ENCODE measurements around the gene ZNF609. TPM values are rescaled to one million over a fixed set of nuclear protein-coding genes. Genes with fewer than 3 reads are reported as not detected.
"Not testable (repeated sequence)": the region's sequence is repeated elsewhere in the genome, so short reads cannot be mapped to it uniquely, and the experiment has no call there.

Gene ZNF609
- total RNA-seq, 1 donor from 2014 or later = 33.1 TPM

GRCh38 chr15:64483749-64484148 lies 23.4 kb downstream of the ZNF609 start:
- no peak for DNase-seq (ENCODE audit: extremely low spot score in 2 of 2)
- no peak for TF ChIP-seq POLR2AphosphoS5 (IDR thresholded peaks at IDR 0.05; ENCODE audit: insufficient read depth in 1 of 2, low read depth in 1 of 2)
- TF ChIP-seq CTCF (IDR thresholded peaks at IDR 0.05) = no peak
- TF ChIP-seq POLR2A (IDR thresholded peaks at IDR 0.05) = no peak
- no peaks in the 10 kb centered on the region for H3K9me3 ChIP-seq
- no peak overlapping the region for H3K4me3 ChIP-seq
- intact Hi-C loops (cut with DNase I) = no loop called here
- H3K4me1 ChIP-seq = peaks cover 5% of the 10 kb centered on the region
- H3K36me3 ChIP-seq = peaks cover 0 to 4% of the 10 kb centered on the region in 2 donors
- no peak overlapping the region for H3K27ac ChIP-seq
- H3K27me3 ChIP-seq = no peaks in the 10 kb centered on the region

GRCh38 chr15:64485796-64486195 lies 25.4 kb downstream of the ZNF609 start:
- no peak for DNase-seq (ENCODE audit: extremely low spot score in 2 of 2)
- Histone ChIP-seq H3K4me3 (no peak overlapping the region), H3K27ac (no peak overlapping the region), H3K4me1 (no peaks in the 10 kb centered on the region), H3K9me3 (no peaks in the 10 kb centered on the region), H3K36me3 (peaks cover 0 to 9% of the 10 kb centered on the region in 2 donors), H3K27me3 (no peaks in the 10 kb centered on the region)
- intact Hi-C loops (cut with DNase I) = no loop called here
- no peak for TF ChIP-seq CTCF (IDR thresholded peaks at IDR 0.05)
- no peak for TF ChIP-seq POLR2AphosphoS5 (IDR thresholded peaks at IDR 0.05; ENCODE audit: insufficient read depth in 1 of 2, low read depth in 1 of 2)
- TF ChIP-seq POLR2A (IDR thresholded peaks at IDR 0.05) = no peak

DNA sequence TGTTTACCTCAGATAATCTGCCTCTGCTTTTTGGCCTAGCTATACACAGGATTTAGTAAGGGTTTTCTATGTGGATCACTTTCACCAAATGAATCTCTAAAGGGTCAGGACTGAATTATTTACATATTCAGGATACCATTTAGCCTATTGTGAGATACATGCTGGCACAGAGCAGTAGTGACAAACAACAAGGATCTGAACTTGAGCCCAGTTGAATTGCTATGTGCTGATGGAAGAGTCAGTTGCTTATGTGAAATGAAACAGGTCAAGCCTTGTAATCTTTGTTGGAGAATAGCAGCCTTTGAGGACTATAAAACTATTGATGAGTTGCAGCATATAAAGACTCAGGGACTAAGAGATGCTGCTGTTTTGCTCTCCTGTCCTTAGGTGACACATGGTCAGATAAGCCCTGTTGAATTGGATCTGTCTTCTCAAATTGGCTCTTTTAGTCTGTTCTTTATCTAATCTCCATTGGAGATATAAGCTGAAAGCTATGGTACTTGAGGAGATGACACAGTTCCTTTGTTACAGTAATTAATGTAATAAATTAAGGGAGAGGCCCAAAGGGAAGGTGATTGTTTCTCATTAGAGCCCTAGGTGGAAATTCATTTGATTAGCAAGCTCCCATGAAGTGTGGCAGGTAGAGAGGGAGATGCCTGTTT lies 30.4 kb downstream of the ZNF609 start:
- H3K27ac ChIP-seq = no peak overlapping the region

DNA sequence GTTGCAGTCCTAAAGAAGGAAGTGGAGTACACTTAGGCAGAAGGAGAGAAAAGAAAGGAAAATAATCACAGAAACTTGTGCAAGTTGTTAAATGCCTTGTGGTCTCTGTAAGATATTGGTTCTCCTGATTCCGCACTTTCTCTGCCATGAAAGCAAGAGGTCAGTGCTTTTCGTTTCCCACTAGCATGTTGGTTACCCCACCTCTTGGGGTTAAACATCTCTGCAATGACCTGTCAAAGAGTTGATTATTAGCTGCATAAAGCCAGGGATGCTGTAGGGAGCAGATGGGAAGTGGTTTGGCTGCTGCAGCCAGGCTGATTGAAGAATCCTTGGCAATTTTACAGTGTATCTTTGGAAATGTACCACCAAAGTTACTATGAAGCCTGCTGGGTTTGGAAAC lies 33.3 kb downstream of the ZNF609 start:
- intact Hi-C loops (cut with DNase I) = no loop called here
- TF ChIP-seq POLR2A (IDR thresholded peaks at IDR 0.05) (no peak), POLR2AphosphoS5 (IDR thresholded peaks at IDR 0.05; ENCODE audit: insufficient read depth in 1 of 2, low read depth in 1 of 2) (no peak), CTCF (IDR thresholded peaks at IDR 0.05) (no peak)
- Histone ChIP-seq H3K4me1 (peaks cover 5% of the 10 kb centered on the region), H3K27me3 (no peaks in the 10 kb centered on the region), H3K9me3 (no peaks in the 10 kb centered on the region), H3K4me3 (no peak overlapping the region), H3K27ac (no peak overlapping the region), H3K36me3 (peaks cover 0 to 5% of the 10 kb centered on the region in 2 donors)
- DNase-seq (ENCODE audit: extremely low spot score in 2 of 2) = no peak

More for the DNA sequence above, 30.4 kb downstream of the ZNF609 start:
- Histone ChIP-seq H3K27me3 (no peaks in the 10 kb centered on the region), H3K36me3 (peaks cover 0 to 5% of the 10 kb centered on the region in 2 donors), H3K4me3 (no peak overlapping the region), H3K4me1 (peaks cover 5% of the 10 kb centered on the region), H3K9me3 (no peaks in the 10 kb centered on the region)
- TF ChIP-seq POLR2AphosphoS5 (IDR thresholded peaks at IDR 0.05; ENCODE audit: insufficient read depth in 1 of 2, low read depth in 1 of 2) (no peak), POLR2A (IDR thresholded peaks at IDR 0.05) (no peak), CTCF (IDR thresholded peaks at IDR 0.05) (no peak)
- no peak for DNase-seq (ENCODE audit: extremely low spot score in 2 of 2)
- intact Hi-C loops (cut with DNase I) = no loop called here

DNA sequence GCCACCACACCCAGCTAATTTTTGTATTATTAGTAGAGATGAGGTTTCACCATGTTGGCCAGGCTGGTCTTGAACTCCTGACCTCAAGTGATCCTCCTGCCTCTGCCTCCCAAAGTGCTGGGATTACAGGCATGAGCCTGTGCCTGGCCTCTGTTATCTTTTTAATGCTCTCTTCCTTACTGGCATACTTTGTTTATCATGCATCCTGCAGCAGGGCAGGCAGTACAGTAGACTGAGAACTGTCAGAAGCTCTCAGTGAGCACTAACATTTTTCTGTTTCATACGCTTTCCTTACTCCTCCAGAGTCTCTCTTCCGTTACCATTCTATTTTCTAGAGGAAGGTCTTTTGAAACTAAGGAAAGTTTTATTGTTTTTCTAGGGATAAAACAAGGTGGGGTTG lies 35.6 kb downstream of the ZNF609 start:
- DNase-seq (ENCODE audit: extremely low spot score in 2 of 2); H3K36me3 ChIP-seq; H3K9me3 ChIP-seq; H3K27ac ChIP-seq; H3K27me3 ChIP-seq; H3K4me3 ChIP-seq; intact Hi-C loops (cut with DNase I): not testable (repeated sequence)
- H3K4me1 ChIP-seq = peaks cover 13% of the 10 kb centered on the region
